Natural killer cell treated with Interleukin-12 subunit alpha and Interleukin-12 subunit beta and Interleukin-15 and Interleukin-18, amount 100 ng/mL, for 72 hours (primary cell): Measurements from ENCODE around the gene TOMM70. TPM values are rescaled to one million over a fixed set of nuclear protein-coding genes. Genes with fewer than 3 reads are reported as not detected.
"Not testable (repeated sequence)": the region's sequence is repeated elsewhere in the genome, so short reads cannot be mapped to it uniquely, and the experiment has no call there.

Source experiments
- ATAC-seq, 2 donors: fragments of 150-1000 bp; cut with Tn5 transposase in 1 of 2; sonication (Bioruptor Pico), chemical (Tn5 transposase) in 1 of 2; 2 replicates each; pipeline ENCODE4 v1.10.0; 2021
- DNase-seq: peaks from one replicate; pipeline ENCODE4 v3.0.0; 2022; ENCODE audit warnings: low spot score
- H3K27ac Mint-ChIP-seq, 2 donors: 1 replicate in 1 of 2; 2 replicates in 1 of 2; pipeline ENCODE4 v1.8.0; 2022; ENCODE audit warnings: mixed read lengths in 2 of 2, mild to moderate bottlenecking in 1 of 2, moderate library complexity in 1 of 2
- H3K27me3 Mint-ChIP-seq, 2 donors: 1 replicate in 1 of 2; 2 replicates in 1 of 2; pipeline ENCODE4 v1.8.0; 2022; ENCODE audit warnings: mixed read lengths in 2 of 2
- H3K36me3 Mint-ChIP-seq: one replicate; pipeline ENCODE4 v1.8.0; 2022; ENCODE audit warnings: mixed read lengths
- H3K4me1 Mint-ChIP-seq, 2 donors: 1 replicate in 1 of 2; 2 replicates in 1 of 2; pipeline ENCODE4 v1.8.0; 2022; ENCODE audit warnings: low read depth in 2 of 2, mixed read lengths in 2 of 2, mild to moderate bottlenecking in 1 of 2
- H3K4me3 Mint-ChIP-seq: one replicate; pipeline ENCODE4 v1.8.0; 2022; ENCODE audit warnings: mixed read lengths
- H3K9me3 Mint-ChIP-seq: 2 replicates; pipeline ENCODE4 v1.8.0; 2022; ENCODE audit warnings: mixed read lengths
- total RNA-seq, 2 donors: library from RNA; stranded (reverse); gene quantifications; one replicate each; pipeline ENCODE4 v1.2.3, GENCODE V29; 2022

Gene TOMM70
- total RNA-seq, 2 donors from 2014 or later, result 46.0 to 49.3 TPM

GRCh38 chr3:100336229-100336628 lies 64.7 kb downstream of the TOMM70 start:
- peak overlapping the region; percentile 80 to 96 for H3K27ac Mint-ChIP-seq
- not testable (repeated sequence) for ATAC-seq, DNase-seq, H3K27me3 Mint-ChIP-seq, H3K9me3 Mint-ChIP-seq, H3K36me3 Mint-ChIP-seq
- H3K4me3 Mint-ChIP-seq, result peak overlapping the region; percentile 93
- peaks cover 15 to 17% of the 10 kb centered on the region in 2 donors for H3K4me1 Mint-ChIP-seq

GRCh38 chr3:100335434-100335833 lies 65.5 kb downstream of the TOMM70 start:
- no peak for DNase-seq
- Mint-ChIP-seq H3K4me3 (peak overlapping the region; percentile 93), H3K27ac (peak overlapping the region; percentile 80 to 96), H3K4me1 (peaks cover 15 to 17% of the 10 kb centered on the region in 2 donors), H3K36me3 (no peaks in the 10 kb centered on the region), H3K9me3 (no peaks in the 10 kb centered on the region), H3K27me3 (no peaks in the 10 kb centered on the region)
- peak in 1 of 2 donors; percentile 58 for ATAC-seq

GRCh38 chr3:100334488-100335351 lies 66.2 kb downstream of the TOMM70 start, which contains the start of gene NIT2:
Gene NIT2, plus strand, starts transcription at chr3:100334757. Its CDS starts 35 bp downstream, at chr3:100334792.
- Mint-ChIP-seq H3K27me3 (no peaks in the 10 kb centered on the region), H3K27ac (peak within 1 kb of the TSS; percentile 80 to 96), H3K4me1 (peaks cover 15 to 17% of the 10 kb centered on the region in 2 donors), H3K4me3 (peak within 1 kb of the TSS; percentile 93), H3K9me3 (no peaks in the 10 kb centered on the region), H3K36me3 (no peaks in the 10 kb centered on the region)
- ATAC-seq (peak; percentile 97 to 98), DNase-seq (peak; percentile 82)

- peak in 1 of 2 donors; percentile 3 for ATAC-seq
- Mint-ChIP-seq H3K9me3 (no peaks in the 10 kb centered on the region), H3K4me1 (peaks cover 13 to 17% of the 10 kb centered on the region in 2 donors), H3K27ac (peak overlapping the region in 1 of 2 donors; percentile 35), H3K36me3 (no peaks in the 10 kb centered on the region), H3K4me3 (peak overlapping the region; percentile 75), H3K27me3 (no peaks in the 10 kb centered on the region)
- no peak for DNase-seq
Observed at GRCh38 chr3:100333970-100334487, 66.9 kb downstream of the TOMM70 start.

GRCh38 chr3:100333051-100333450 lies 67.8 kb downstream of the TOMM70 start:
- no peak for DNase-seq
- no peaks in the 10 kb centered on the region for H3K27me3 Mint-ChIP-seq
- ATAC-seq, result no peak
- H3K27ac Mint-ChIP-seq, result no peak overlapping the region
- H3K4me1 Mint-ChIP-seq, result peaks cover 11 to 17% of the 10 kb centered on the region in 2 donors
- no peaks in the 10 kb centered on the region for H3K36me3 Mint-ChIP-seq
- no peaks in the 10 kb centered on the region for H3K9me3 Mint-ChIP-seq
- H3K4me3 Mint-ChIP-seq, result no peak overlapping the region

GRCh38 chr3:100331660-100332059 lies 69.2 kb downstream of the TOMM70 start:
- Mint-ChIP-seq H3K36me3 (peaks cover 10% of the 10 kb centered on the region), H3K27ac (no peak overlapping the region), H3K27me3 (no peaks in the 10 kb centered on the region), H3K4me3 (no peak overlapping the region), H3K4me1 (peaks cover 11 to 17% of the 10 kb centered on the region in 2 donors), H3K9me3 (no peaks in the 10 kb centered on the region)
- DNase-seq (no peak), ATAC-seq (no peak)

- H3K4me1 Mint-ChIP-seq, result peaks cover 7 to 13% of the 10 kb centered on the region in 2 donors
- ATAC-seq (no peak), DNase-seq (no peak)
- no peaks in the 10 kb centered on the region for H3K27me3 Mint-ChIP-seq
- H3K4me3 Mint-ChIP-seq, result no peak overlapping the region
- peaks cover 11% of the 10 kb centered on the region for H3K36me3 Mint-ChIP-seq
- H3K9me3 Mint-ChIP-seq, result no peaks in the 10 kb centered on the region
- H3K27ac Mint-ChIP-seq, result no peak overlapping the region
Observed at GRCh38 chr3:100330651-100331050, 70.2 kb downstream of the TOMM70 start.

GRCh38 chr3:100329800-100330489 lies 70.9 kb downstream of the TOMM70 start:
- H3K4me3 Mint-ChIP-seq, result no peak overlapping the region
- H3K27me3 Mint-ChIP-seq, result no peaks in the 10 kb centered on the region
- H3K9me3 Mint-ChIP-seq, result no peaks in the 10 kb centered on the region
- ATAC-seq, result no peak
- peaks cover under 1 to 6% of the 10 kb centered on the region in 2 donors for H3K4me1 Mint-ChIP-seq
- H3K27ac Mint-ChIP-seq, result no peak overlapping the region
- no peak for DNase-seq
- peaks cover 11% of the 10 kb centered on the region for H3K36me3 Mint-ChIP-seq

GRCh38 chr3:100327377-100327776 lies 73.5 kb downstream of the TOMM70 start:
- not testable (repeated sequence) for H3K27ac Mint-ChIP-seq, ATAC-seq, H3K4me1 Mint-ChIP-seq, H3K9me3 Mint-ChIP-seq, DNase-seq, H3K4me3 Mint-ChIP-seq, H3K27me3 Mint-ChIP-seq
- H3K36me3 Mint-ChIP-seq, result peaks cover 11% of the 10 kb centered on the region

GRCh38 chr3:100325827-100326226 lies 75.1 kb downstream of the TOMM70 start:
- no peaks in the 10 kb centered on the region for H3K4me1 Mint-ChIP-seq
- H3K27ac Mint-ChIP-seq, result no peak overlapping the region
- H3K36me3 Mint-ChIP-seq, result peaks cover 11% of the 10 kb centered on the region
- H3K4me3 Mint-ChIP-seq, result no peak overlapping the region
- ATAC-seq (no peak), DNase-seq (no peak)
- no peaks in the 10 kb centered on the region for H3K27me3 Mint-ChIP-seq
- H3K9me3 Mint-ChIP-seq, result no peaks in the 10 kb centered on the region

- Mint-ChIP-seq H3K27ac (no peak overlapping the region), H3K4me3 (no peak overlapping the region), H3K4me1 (no peaks in the 10 kb centered on the region), H3K27me3 (no peaks in the 10 kb centered on the region), H3K9me3 (no peaks in the 10 kb centered on the region), H3K36me3 (peaks cover 11% of the 10 kb centered on the region)
- ATAC-seq, result no peak
- DNase-seq, result no peak
Observed at GRCh38 chr3:100324044-100324443, 76.8 kb downstream of the TOMM70 start.

- no peaks in the 10 kb centered on the region for H3K27me3 Mint-ChIP-seq
- no peaks in the 10 kb centered on the region for H3K9me3 Mint-ChIP-seq
- no peak overlapping the region for H3K4me3 Mint-ChIP-seq
- H3K36me3 Mint-ChIP-seq, result no peaks in the 10 kb centered on the region
- ATAC-seq (no peak), DNase-seq (no peak)
- H3K4me1 Mint-ChIP-seq, result peaks cover 10 to 15% of the 10 kb centered on the region in 2 donors
- H3K27ac Mint-ChIP-seq, result no peak overlapping the region
Observed at GRCh38 chr3:100319951-100320350, 80.9 kb downstream of the TOMM70 start.

GRCh38 chr3:100317912-100318311 lies 83.0 kb downstream of the TOMM70 start:
- H3K9me3 Mint-ChIP-seq, result no peaks in the 10 kb centered on the region
- H3K4me3 Mint-ChIP-seq, result peak overlapping the region; percentile 32
- H3K4me1 Mint-ChIP-seq, result peaks cover 10 to 15% of the 10 kb centered on the region in 2 donors

More at GRCh38 chr3:100317912-100318311, 83.0 kb downstream of the TOMM70 start:
- Mint-ChIP-seq H3K27me3 (no peaks in the 10 kb centered on the region), H3K27ac (peak overlapping the region in 1 of 2 donors; percentile 65), H3K36me3 (no peaks in the 10 kb centered on the region)
- peak in 1 of 2 donors; percentile 49 for ATAC-seq
- DNase-seq, result no peak
